ENCODE data around the gene TXNIP.
"Not testable (repeated sequence)": the region's sequence is repeated elsewhere in the genome, so short reads cannot be mapped to it uniquely, and the experiment has no call there.

The TXNIP gene, protein sequence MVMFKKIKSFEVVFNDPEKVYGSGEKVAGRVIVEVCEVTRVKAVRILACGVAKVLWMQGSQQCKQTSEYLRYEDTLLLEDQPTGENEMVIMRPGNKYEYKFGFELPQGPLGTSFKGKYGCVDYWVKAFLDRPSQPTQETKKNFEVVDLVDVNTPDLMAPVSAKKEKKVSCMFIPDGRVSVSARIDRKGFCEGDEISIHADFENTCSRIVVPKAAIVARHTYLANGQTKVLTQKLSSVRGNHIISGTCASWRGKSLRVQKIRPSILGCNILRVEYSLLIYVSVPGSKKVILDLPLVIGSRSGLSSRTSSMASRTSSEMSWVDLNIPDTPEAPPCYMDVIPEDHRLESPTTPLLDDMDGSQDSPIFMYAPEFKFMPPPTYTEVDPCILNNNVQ

DNA sequence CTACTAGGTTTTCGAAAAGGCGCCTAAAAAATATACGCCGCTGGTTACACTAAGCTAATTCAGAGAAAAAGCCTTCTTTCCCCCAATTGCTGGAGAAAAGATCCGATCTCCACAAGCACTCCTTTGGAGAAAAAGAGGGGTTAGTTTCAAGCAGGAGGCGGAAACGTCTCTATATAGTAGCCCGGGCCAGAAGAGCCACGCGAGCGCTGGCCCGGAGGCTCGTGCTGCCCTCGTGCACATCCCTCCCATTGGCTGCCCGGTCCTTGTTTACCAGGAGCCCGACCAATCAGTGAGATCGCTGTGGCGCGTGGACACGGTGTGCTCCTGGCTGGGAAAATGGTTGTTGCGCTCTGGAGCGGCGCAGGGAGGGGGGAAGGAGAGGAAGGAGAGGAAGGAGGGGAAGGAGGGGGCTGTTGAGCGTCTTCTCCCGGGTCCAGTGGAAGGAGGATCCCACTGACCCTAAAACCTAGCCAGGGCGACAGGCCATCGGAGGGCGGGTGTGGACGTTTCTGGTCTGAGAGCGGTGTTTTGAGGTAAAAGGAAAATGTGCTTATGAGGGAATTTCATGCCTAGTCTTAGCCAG, at the start of gene TXNIP:
TXNIP (minus strand) TSS at position 147 of the 583 bp plus-strand sequence. CDS start 313 bp downstream, outside the sequence.
- DNase-seq = peak; percentile 75 to 86 (median 79)

DNA sequence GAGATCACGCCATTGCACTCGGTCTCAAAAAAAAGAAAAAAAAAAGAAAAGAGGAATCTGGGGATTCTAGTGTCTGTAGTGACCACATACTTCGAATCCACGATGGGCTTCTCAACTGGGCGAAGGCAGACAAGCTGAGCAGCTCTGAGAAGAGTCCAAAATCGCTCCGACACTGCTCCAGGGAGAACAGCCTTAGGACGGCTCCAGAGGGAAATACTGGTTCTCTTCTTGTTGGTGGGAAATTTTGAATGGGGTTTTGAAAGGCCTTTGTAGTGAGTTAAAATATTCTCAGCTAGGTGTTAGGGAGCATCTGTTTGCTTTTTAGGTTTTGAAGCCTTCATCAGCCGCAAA, 43.4 kb upstream of the TXNIP start:
- DNase-seq = no peak

DNA sequence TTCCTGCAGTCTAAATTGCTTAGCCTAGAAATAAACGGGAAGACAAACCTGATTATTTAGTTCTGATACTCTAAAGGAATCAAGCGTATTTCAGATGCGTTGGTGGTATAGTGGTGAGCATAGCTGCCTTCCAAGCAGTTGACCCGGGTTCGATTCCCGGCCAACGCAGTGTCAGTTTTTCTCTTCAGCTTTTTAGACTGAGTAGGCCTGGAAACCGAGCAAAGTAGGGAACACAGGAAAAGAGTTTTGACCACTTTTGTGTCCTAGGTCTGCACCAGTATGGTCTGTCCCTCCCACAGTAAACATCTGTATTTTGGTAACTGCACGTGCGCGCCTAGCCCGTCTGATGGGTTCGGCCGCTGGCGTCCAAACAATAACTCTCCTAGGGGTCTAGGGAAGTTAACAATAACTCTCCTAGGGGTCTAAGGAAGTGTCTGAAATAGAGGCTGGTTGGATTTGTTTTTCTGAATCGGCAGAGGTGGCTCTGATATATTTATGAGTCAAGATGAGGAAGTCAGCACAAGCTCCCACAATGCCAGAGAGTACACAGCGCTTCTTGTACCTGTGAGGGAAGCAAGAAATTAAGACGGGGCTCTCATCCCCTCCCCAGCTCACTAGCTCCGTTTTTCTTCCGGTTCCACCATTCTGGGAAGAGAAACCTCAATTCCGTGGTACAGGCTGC, 40.7 kb upstream of the TXNIP start:
- peak; percentile 17 to 65 (median 40) for DNase-seq

DNA sequence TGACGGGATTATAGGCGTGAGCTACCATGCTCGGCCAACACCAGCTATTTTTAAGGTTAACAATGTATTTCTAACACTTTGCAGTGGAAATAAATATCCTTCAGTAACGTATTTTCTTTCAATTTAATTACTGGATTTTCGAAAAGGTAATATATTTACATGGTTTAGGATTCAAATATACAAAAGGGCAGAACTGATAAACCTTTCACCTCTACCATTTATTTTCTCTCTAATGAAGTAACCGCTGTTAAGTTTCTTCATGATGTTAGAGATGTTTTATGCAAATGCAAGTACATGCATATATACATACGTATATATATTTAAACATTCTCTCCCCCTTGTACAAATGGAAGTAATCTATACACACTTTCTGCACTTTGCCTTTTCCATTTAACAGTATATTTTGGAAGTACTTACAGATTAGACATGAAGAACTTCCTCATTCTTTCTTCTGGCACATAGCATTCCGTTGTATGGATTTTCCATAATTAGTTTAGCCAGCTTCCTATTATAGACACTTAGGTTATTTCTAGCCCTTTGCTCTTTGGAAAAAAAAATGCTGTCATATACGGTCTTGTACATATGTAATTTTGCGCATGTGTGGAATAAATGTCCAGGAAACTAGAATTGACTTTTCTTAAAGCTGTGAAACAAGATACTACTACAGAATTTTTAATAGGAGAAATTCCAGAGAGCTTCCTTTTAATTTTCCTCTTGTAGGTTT, 40.0 kb upstream of the TXNIP start:
- DNase-seq = no peak

DNA sequence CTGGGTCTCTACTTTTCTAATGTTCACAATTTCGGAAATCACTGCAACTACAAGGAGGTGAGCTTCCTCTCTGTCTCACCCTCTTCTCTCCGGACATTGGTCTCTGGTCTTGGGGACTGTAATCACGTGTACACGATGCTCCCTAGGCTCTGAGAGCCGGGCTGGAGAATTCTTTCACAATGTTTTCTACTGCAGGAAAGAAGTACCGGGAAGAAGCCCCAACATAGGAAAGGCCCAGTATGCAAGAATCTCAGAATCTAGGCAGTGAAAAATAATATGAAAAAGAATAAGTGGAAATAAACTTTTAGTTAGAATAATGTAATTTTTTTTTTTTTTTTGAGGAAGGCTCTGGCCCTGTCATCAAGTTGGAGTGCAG, 38.7 kb upstream of the TXNIP start:
- DNase-seq = no peak

DNA sequence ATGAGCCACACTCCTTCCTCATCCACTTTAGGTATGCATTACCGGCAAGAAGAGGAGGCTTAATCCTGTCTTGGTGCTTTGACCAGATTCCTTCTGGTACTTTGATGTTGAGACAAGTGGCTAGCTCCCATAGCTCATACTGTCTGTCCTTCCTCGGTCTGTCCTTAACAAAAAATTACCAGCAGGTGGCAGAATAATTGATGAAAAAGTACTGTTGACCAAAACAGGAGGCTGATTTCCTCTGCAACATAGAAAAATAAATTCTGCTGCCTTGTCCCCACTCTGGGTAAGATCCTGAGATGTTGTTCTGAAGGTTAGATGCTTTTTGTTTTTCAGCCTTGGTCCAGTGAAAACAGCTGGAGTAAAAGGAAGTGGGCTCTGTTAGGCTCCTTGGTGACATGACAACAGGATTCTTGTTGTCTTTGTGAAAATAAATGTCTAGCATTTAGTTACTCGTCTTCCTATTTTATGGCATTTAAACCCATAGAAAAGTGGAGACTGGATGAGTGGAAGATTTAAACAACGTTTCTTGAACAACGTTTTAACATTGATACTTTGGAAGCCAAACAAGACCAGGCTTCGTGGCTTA, 36.3 kb upstream of the TXNIP start:
- no peak for DNase-seq

DNA sequence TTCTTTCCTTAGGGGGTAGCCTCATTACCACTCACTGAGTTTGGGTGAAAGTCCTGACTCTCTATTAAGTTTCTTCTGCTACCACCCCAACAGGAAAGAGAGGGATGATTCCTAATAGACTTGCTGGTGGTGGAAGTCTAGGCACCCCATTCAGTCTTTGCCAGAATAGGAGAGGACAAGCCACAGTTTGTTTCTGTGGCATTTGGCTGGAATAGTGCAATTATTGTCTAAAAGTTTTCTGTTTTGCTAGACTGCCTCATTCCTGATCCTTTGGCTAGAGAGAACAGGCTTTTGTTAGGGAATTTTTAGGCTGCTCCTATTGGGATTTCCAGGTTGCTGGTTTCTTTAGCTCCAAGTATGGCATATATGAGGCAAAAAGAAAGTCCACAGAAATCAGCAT, 35.1 kb upstream of the TXNIP start:
- no peak for DNase-seq

DNA sequence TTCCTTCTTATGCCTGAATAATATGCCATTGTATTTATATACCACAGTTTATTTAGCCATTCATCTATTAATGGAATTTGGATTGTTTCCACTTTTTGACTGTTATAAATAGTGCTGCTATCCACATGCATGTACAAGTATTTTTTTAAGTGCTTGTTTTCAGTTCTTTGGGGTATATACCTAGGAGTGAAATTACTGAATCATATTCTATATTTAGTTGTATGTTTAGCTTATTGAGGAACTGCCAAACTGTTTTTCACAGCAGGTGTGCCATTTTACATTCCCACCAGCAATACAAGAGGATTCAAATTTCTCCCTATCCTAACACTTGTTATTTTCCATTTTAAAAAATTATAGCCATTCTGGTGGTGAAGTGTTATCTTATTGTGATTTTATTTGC, 32.7 kb upstream of the TXNIP start:
- DNase-seq = no peak

DNA sequence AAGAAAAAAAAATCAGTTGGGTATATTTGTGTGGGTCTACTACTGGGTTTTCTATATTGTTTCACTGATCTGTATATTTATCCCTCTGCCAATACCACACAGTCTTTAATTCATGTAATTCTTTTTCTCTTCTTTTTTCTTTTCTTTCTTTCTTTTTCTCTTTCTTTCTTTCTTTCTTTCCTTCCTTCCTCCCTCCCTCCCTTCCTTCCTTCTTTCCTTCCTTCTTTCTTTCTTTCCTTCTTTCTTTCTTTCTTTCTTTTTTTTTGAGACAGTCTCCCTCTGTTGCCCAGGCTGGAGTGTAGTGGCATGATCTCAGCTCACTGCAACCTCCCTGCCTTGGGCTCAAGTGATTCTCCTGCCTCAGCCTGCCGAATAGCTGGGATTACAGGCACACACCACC, 30.3 kb upstream of the TXNIP start:
- DNase-seq = not testable (repeated sequence)

DNA sequence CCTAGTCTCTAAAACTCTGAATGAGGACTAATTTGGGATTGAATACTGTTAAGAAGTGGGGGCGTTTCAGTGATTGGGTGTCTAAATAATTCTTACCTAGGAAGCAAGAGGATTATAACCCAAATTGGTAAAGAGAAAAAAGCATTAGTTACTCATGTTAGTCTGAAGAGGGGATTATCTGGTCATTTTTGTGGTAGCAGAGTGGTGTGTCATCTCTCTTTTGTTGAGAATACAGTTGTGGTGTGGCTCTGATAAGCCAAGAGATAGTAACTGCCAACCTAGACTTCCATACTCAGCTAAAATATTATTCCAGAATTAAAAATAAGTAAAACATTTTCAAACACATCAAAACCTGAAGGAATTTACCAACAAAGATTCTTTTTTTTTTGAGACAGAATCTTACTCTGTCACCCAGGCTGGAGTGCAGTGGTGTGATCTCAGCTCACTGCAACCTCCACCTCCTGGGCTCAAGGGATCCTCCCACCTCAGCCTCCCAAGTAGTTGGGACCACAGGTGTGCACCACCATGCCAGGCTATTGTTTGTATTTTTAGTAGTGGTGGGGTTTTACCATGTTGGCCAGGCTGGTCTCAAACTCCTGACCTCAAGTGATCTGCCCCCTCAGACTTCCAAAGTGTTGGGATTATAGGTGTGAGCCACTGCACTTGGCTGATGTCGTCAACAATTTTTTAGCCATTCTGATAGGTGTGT, 29.6 kb upstream of the TXNIP start:
- DNase-seq = not testable (repeated sequence)

DNA sequence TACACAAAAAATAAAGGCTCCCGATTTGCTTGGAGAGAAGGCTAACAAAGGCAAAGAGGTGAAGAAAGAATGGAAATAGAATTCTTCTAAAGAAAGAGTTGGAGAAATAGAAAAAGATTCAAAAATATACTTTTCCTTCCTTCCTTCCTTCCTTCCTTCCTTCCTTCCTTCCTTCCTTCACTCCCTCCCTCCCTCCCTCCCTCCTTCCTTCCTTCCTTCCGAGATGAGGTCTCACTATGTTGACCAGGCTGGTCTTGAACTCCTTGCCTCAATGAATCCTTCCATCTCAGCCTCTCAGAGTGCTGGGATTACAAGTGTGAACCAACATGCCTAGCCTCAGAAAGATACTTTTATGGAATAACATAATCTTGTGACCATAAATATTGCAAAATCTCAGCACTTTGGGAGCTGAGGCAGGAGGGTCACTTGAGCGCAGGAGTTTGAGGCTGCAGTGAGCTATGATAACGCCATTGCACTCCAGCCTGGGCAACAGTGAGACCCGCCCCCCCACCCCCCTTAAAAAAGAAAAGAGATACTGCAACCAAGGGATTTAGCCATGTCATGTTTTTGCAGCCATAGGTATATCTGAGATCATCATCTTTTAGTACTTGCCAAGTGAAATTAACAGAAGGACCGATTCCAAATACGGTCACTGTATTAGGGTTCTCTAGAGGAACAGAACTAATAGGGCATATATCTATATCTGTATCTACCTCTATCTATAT, 26.2 kb upstream of the TXNIP start:
- no peak for DNase-seq

DNA sequence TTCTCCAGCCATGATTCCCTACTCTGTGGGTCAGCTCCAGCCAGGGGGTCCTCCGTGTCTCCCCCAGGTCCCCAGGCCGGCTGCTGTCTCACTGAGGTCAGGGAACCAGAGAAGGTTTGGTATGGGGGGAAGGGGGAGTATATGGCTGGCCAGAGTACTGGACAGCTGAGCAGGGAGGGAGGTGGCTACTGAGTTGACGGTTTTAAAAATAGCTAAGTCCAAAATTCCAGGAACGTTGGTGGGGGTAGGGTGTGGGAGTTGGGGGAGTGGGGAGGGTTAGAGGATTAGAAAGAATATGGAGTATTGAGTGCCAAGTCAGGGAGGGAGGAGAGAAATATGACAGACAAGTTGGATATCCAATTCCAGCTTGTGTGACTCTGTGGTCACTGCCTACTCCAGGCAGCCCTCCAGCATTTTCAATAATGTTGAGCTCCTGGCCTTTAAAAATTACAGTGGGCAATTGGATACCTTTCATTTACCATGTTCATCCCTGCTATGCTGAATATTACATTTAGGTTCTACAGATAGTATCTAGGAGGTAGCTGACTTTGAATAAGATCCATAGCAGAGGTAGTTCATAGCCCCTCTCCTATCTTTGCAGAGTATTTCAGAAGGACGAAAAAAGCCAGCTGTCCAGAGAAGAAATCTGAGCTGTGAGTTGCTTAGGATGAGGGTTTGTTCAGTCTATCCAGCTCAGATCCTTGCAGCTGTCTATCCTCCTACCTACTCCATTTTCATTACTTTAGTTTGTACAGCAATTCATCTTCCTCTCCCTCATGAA, 25.4 kb upstream of the TXNIP start, which contains the start of gene HJV:
HJV (minus strand) TSS at position 114 of the 781 bp plus-strand sequence. CDS start 1,504 bp downstream, outside the sequence.
- no peak for DNase-seq

DNA sequence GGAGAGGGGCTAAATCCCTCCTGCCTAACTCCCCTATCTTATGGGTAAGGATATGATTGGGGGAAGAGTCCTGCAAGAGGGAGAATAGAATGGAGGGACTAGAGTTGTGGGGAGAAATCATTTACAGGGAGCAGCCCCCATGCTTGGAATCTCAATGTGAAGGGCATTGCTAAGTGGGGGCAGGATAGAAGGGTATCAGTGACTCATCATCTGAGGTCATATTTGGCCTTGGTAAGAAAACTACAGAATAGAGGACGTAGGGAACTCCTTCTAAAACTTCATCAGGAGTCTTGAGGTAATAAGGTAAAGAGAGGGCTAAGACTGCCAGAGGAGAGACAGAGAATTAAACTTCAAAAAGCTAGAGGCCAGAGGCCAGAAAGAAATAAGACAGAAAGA, 24.7 kb upstream of the TXNIP start:
- DNase-seq = no peak

DNA sequence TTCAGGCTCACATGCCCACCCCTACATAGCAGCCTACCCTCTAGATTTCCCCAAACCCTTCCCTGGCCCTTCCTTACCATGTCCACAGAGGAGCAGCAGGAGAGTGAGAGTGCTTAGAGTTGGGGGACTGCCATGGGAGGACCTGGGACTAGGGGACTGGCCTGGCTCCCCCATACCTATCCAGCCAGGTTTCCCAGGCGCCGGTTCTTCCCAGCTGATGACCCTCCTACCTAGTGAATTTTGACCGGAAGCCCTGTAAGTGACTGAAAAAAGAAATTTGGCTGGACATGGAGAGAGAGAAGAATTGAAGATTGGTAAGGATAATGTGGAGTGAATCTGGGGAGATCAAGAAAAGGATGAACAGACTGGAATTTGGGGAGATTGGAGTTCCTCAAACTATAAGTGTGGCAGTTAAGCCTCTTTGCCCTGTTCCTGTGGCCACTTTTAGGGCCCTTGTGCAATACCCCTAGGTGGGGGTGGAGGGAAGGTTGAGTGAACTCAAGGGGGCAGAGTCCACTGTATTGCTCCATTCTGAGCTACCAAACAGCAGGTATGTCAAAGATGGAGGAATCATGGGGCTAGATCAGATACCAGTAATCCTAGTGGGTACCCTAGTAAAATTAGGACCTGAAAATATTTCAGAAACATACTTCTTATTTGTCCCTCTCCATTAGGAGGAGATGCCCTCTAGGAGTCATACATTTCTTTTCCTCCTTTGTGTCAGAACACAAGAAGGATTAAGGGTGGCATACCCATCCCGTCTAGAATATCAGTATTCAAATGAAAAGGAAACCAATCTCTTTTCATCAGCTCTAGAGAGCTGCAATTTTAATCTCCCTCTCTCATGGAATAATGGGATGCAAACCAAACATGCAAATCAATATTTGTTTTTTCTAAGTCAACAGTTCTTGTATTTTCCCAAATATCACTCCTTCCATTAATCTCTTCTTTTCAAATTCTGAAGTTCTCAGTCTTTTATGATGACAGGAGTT, 24.0 kb upstream of the TXNIP start:
- no peak for DNase-seq

DNA sequence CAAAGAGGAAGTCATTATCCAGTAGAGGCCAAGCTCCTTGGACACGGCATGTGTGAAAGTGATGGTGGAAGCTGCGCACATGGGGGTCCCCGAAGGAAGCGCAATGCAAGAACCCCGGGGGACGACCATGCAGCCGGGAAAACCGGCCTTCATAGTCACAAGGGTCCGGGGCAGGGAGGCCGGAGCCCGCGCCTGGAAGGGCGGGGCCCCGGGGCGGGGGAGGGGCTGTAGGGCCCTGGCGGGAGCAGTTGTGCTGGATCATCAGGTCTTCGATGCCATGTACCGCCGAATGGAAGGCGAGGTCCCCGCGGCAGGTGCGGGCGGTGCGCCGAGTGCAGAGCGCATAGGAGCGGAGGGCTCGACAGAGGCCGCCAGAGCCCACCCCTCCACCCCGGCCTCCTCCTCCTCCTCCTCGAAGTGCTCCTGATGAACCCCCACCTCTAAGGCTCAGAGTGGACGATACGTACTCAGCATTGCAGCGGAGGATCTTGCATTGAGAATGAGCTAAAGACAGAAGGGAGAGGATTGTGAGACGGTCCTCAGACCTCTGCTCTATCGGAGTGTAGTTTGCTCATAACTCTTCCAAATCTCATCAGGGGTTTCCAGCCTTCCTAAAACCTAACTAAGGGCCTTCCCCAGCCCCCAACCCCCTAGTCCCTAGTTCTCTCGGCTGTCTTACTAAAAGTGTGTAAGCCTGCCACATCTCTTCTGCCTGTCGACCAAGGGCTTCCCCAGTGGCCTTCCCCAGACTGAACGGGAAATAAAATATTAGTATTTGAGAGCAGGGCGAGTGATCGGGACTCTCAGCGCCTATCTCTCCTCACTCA, 23.1 kb upstream of the TXNIP start:
- DNase-seq = no peak

DNA sequence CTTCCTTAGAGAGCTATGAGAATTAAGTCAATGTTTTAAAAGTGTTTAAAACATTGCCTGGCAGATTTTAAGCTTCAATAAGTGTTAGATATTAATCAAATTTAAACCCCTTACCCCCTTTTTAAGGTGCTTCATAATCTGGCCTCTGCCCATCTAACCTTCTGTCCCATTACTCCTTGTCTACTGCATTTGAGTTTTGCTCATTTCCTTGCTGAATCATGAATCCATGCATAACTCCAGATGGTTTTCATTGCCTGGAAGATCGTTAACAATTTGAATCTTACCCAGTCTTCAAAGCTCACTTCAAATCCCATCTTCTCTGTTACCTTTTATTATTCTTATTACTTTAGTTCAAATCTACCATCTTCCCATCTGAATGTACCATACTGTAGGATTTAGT, 20.5 kb upstream of the TXNIP start:
- DNase-seq = no peak

DNA sequence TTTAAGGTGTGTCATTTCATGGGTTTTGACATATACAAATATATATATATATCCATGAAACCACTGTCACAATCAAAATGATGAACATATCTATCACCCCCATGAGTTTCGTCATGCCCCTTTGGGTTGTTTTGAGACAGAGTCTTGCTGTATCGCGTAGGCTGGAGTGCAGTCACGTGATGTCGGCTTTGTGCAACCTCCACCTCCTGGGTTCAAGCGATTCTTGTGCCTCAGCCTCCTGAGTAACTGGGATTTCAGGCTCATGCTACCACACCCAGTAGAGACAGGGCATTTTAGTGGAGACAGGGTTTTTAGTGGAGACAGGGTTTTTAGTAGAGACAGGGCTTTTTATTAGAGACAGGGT, 17.2 kb upstream of the TXNIP start:
- no peak for DNase-seq

DNA sequence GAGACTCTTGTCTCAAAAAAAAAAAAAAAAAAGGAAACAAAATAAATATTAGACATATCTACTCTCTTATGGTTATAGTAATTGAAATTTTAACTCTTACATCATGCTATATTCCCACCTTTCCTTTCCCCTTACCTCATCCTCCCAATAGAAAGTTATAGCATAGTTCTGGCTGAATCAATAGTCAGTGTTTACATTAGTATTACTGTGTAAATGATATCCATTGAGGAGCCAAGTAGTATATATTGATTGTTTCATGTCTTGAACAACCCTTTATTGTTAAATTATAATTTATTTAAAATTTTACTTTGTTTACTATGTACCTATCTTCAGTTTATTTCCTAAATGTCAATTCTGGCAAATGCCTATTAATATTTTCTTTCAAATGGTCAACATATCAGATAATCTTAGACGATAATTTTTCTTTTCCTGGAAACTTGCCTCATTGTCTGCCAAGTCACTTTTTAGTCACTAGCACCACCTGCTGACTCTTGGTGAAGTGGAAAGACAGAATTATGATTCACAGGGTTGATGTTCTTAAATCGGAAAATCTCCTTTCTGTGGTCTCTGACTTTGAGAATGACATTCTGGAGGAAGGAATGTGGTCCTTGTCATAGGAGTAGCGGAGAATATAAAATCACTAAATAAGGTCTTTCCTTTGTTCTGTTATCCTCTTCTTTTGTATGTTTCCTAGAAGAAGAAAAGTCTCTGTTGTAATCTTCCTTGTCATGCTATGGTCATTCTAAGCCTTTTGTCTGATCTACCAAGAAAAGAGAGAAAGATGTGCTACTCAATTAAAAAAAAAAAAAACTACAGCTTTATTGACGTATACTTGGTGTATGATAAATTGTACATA, 16.6 kb upstream of the TXNIP start:
- DNase-seq = peak; percentile 9 to 32 (median 14)

Data from activated CD4-positive, CD25-positive, alpha-beta regulatory T cell (primary cell).